GM23338 (cell line): ENCODE data around the gene CMC2.

Experiments
- CREB1 ChIP-seq: fragments of 250-450 bp; sonication (Bioruptor Pico); IDR thresholded peaks from 2 replicates; pipeline ENCODE4 v1.5.0; 2020; ENCODE audit warnings: low read depth, mild to moderate bottlenecking, moderate library complexity
- EZH2 ChIP-seq: fragments of 200-600 bp; sonication (generic); IDR thresholded peaks from one replicate; pipeline ENCODE4 v1.8.0; 2017; ENCODE audit warnings: antibody characterized with exemption, mild to moderate bottlenecking, low read depth; ENCODE audit not compliant: unreplicated experiment
- EZH2phosphoT487 ChIP-seq: fragments of 200-600 bp; sonication (generic); IDR thresholded peaks from one replicate; pipeline ENCODE4 v1.8.1; 2018; ENCODE audit warnings: antibody characterized with exemption; ENCODE audit not compliant: unreplicated experiment
- JUNB ChIP-seq: IDR thresholded peaks from one replicate; pipeline ENCODE4 v1.6.1; 2016; ENCODE audit warnings: antibody characterized with exemption; ENCODE audit not compliant: unreplicated experiment
- NANOG ChIP-seq: IDR thresholded peaks from 2 replicates; pipeline ENCODE4 v1.6.1; 2016; ENCODE audit warnings: antibody characterized with exemption, borderline replicate concordance
- POLR2AphosphoS5 ChIP-seq: IDR thresholded peaks from 2 replicates; pipeline ENCODE4 v1.6.1; 2016; ENCODE audit warnings: antibody characterized with exemption, low read depth
- STAT1 ChIP-seq: IDR thresholded peaks from one replicate; pipeline ENCODE4 v1.6.1; 2016; ENCODE audit warnings: antibody characterized with exemption; ENCODE audit not compliant: unreplicated experiment
- ZNF114 ChIP-seq: fragments of 250-450 bp; sonication (Bioruptor Pico); IDR thresholded peaks from 2 replicates; pipeline ENCODE4 v1.5.0; 2020; ENCODE audit warnings: mild to moderate bottlenecking, moderate library complexity
- ZNF331 ChIP-seq: fragments of 250-450 bp; sonication (Bioruptor Pico); IDR thresholded peaks from 2 replicates; pipeline ENCODE4 v1.5.0; 2020; ENCODE audit warnings: low read depth, mild to moderate bottlenecking, moderate library complexity
- TF ChIP-seq, protein P1 (sequence below), 2 experiments: fragments of 200-600 bp in 1 of 2; sonication (generic) in 1 of 2; conservative IDR thresholded peaks; 2 replicates each; pipeline versions ENCODE4 v1.5.1 to v1.6.1; 2016 to 2017; ENCODE audit warnings: antibody characterized with exemption in 2 of 2, low read depth in 2 of 2, mild to moderate bottlenecking in 2 of 2, moderate library complexity in 1 of 2
- TF ChIP-seq, protein P2 (sequence below): IDR thresholded peaks from one replicate; pipeline ENCODE4 v1.6.1; 2018; ENCODE audit warnings: antibody characterized with exemption; ENCODE audit not compliant: unreplicated experiment
- TF ChIP-seq, protein P3 (sequence below): fragments of 250-450 bp; sonication (Bioruptor Pico); IDR thresholded peaks from 2 replicates; pipeline ENCODE4 v1.5.0; 2020; ENCODE audit warnings: mild to moderate bottlenecking, moderate library complexity

DNA sequence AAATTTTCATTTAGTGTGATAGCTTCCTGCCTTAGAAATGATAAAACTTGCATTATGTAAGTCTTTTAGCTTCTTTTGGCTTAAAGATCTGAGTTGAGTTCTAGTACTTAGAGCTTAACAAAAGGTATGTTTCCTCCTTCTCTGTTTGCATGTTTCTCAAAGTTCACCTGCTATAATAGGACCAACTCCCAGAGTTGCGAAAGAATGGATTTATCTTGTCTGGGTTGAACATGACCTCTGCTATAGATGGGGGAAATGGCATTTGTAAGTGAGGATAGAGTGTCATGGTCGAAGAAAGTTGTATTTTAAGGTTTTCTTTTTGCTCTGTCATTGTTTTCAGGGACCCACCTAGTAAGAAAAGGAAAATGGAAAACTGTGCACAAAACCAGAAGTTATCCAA is 36.1 kb upstream of the CMC2 start:
- TF ChIP-seq, protein P1, sequence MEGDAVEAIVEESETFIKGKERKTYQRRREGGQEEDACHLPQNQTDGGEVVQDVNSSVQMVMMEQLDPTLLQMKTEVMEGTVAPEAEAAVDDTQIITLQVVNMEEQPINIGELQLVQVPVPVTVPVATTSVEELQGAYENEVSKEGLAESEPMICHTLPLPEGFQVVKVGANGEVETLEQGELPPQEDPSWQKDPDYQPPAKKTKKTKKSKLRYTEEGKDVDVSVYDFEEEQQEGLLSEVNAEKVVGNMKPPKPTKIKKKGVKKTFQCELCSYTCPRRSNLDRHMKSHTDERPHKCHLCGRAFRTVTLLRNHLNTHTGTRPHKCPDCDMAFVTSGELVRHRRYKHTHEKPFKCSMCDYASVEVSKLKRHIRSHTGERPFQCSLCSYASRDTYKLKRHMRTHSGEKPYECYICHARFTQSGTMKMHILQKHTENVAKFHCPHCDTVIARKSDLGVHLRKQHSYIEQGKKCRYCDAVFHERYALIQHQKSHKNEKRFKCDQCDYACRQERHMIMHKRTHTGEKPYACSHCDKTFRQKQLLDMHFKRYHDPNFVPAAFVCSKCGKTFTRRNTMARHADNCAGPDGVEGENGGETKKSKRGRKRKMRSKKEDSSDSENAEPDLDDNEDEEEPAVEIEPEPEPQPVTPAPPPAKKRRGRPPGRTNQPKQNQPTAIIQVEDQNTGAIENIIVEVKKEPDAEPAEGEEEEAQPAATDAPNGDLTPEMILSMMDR (conservative IDR thresholded peaks at IDR 0.05; ENCODE audit: low read depth in 2 of 2): no peak
- TF ChIP-seq NANOG: no peak
- no peak for TF ChIP-seq JUNB
- no peak for TF ChIP-seq POLR2AphosphoS5
- TF ChIP-seq, protein P2, sequence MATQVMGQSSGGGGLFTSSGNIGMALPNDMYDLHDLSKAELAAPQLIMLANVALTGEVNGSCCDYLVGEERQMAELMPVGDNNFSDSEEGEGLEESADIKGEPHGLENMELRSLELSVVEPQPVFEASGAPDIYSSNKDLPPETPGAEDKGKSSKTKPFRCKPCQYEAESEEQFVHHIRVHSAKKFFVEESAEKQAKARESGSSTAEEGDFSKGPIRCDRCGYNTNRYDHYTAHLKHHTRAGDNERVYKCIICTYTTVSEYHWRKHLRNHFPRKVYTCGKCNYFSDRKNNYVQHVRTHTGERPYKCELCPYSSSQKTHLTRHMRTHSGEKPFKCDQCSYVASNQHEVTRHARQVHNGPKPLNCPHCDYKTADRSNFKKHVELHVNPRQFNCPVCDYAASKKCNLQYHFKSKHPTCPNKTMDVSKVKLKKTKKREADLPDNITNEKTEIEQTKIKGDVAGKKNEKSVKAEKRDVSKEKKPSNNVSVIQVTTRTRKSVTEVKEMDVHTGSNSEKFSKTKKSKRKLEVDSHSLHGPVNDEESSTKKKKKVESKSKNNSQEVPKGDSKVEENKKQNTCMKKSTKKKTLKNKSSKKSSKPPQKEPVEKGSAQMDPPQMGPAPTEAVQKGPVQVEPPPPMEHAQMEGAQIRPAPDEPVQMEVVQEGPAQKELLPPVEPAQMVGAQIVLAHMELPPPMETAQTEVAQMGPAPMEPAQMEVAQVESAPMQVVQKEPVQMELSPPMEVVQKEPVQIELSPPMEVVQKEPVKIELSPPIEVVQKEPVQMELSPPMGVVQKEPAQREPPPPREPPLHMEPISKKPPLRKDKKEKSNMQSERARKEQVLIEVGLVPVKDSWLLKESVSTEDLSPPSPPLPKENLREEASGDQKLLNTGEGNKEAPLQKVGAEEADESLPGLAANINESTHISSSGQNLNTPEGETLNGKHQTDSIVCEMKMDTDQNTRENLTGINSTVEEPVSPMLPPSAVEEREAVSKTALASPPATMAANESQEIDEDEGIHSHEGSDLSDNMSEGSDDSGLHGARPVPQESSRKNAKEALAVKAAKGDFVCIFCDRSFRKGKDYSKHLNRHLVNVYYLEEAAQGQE: no peak
- TF ChIP-seq EZH2phosphoT487: no peak
- no peak for TF ChIP-seq EZH2
- TF ChIP-seq ZNF114 (CRISPR knock-in tag): no peak
- no peak for TF ChIP-seq CREB1 (CRISPR knock-in tag)
- no peak for TF ChIP-seq ZNF331 (CRISPR knock-in tag)
- TF ChIP-seq, protein P3, sequence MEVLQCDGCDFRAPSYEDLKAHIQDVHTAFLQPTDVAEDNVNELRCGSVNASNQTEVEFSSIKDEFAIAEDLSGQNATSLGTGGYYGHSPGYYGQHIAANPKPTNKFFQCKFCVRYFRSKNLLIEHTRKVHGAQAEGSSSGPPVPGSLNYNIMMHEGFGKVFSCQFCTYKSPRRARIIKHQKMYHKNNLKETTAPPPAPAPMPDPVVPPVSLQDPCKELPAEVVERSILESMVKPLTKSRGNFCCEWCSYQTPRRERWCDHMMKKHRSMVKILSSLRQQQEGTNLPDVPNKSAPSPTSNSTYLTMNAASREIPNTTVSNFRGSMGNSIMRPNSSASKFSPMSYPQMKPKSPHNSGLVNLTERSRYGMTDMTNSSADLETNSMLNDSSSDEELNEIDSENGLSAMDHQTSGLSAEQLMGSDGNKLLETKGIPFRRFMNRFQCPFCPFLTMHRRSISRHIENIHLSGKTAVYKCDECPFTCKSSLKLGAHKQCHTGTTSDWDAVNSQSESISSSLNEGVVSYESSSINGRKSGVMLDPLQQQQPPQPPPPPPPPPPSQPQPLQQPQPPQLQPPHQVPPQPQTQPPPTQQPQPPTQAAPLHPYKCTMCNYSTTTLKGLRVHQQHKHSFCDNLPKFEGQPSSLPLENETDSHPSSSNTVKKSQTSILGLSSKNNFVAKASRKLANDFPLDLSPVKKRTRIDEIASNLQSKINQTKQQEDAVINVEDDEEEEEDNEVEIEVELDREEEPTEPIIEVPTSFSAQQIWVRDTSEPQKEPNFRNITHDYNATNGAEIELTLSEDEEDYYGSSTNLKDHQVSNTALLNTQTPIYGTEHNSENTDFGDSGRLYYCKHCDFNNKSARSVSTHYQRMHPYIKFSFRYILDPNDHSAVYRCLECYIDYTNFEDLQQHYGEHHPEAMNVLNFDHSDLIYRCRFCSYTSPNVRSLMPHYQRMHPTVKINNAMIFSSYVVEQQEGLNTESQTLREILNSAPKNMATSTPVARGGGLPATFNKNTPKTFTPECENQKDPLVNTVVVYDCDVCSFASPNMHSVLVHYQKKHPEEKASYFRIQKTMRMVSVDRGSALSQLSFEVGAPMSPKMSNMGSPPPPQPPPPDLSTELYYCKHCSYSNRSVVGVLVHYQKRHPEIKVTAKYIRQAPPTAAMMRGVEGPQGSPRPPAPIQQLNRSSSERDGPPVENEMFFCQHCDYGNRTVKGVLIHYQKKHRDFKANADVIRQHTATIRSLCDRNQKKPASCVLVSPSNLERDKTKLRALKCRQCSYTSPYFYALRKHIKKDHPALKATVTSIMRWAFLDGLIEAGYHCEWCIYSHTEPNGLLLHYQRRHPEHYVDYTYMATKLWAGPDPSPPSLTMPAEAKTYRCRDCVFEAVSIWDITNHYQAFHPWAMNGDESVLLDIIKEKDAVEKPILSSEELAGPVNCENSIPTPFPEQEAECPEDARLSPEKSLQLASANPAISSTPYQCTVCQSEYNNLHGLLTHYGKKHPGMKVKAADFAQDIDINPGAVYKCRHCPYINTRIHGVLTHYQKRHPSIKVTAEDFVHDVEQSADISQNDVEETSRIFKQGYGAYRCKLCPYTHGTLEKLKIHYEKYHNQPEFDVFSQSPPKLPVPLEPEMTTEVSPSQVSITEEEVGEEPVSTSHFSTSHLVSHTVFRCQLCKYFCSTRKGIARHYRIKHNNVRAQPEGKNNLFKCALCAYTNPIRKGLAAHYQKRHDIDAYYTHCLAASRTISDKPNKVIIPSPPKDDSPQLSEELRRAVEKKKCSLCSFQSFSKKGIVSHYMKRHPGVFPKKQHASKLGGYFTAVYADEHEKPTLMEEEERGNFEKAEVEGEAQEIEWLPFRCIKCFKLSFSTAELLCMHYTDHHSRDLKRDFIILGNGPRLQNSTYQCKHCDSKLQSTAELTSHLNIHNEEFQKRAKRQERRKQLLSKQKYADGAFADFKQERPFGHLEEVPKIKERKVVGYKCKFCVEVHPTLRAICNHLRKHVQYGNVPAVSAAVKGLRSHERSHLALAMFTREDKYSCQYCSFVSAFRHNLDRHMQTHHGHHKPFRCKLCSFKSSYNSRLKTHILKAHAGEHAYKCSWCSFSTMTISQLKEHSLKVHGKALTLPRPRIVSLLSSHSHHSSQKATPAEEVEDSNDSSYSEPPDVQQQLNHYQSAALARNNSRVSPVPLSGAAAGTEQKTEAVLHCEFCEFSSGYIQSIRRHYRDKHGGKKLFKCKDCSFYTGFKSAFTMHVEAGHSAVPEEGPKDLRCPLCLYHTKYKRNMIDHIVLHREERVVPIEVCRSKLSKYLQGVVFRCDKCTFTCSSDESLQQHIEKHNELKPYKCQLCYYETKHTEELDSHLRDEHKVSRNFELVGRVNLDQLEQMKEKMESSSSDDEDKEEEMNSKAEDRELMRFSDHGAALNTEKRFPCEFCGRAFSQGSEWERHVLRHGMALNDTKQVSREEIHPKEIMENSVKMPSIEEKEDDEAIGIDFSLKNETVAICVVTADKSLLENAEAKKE (CRISPR knock-in tag): no peak
- TF ChIP-seq STAT1: no peak
